Measurements from ENCODE around the gene TRIM29.

Gene TRIM29

DNA sequence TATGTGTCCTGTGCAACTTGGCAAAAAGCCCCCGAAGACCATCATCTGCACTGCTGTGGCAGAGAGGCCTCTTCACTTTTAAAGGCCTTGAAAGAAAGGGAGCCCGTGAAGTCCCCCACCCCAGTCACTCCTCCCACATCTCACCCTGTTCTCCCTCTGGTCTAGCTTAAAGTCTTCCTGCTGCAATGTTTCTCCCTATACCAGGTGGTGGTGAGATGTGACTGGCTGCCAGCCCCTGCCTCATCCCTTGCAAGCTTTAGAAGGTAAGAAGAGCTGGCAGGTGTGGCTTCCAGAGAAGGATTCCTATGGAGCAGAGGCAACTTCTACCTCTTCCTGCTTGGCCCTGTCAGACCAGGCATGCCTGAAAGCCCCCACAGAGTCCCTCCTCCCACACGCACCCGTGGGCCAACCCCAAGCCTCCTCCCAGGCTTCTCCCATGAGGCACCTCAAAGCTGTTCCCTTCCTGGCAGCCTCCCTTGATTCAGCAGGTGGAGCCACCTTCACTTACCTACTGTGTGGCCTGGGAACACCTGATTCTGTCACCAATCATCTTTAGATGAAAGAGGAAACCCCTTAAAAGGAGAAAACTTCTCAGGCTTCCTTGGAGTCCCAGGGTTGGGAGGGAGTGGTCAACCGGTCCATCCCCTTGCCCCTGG lies 4.0 kb upstream of the TRIM29 start:
- TF ChIP-seq, protein P1, sequence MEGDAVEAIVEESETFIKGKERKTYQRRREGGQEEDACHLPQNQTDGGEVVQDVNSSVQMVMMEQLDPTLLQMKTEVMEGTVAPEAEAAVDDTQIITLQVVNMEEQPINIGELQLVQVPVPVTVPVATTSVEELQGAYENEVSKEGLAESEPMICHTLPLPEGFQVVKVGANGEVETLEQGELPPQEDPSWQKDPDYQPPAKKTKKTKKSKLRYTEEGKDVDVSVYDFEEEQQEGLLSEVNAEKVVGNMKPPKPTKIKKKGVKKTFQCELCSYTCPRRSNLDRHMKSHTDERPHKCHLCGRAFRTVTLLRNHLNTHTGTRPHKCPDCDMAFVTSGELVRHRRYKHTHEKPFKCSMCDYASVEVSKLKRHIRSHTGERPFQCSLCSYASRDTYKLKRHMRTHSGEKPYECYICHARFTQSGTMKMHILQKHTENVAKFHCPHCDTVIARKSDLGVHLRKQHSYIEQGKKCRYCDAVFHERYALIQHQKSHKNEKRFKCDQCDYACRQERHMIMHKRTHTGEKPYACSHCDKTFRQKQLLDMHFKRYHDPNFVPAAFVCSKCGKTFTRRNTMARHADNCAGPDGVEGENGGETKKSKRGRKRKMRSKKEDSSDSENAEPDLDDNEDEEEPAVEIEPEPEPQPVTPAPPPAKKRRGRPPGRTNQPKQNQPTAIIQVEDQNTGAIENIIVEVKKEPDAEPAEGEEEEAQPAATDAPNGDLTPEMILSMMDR (conservative IDR thresholded peaks at IDR 0.05), result no peak
- H3K27ac ChIP-seq, result no peak overlapping the region

GRCh38 chr11:120141113-120141767 lies 3.3 kb upstream of the TRIM29 start:
- TF ChIP-seq, protein P1 (conservative IDR thresholded peaks at IDR 0.05), result no peak

GRCh38 chr11:120139316-120140069 lies 1.6 kb upstream of the TRIM29 start:
- TF ChIP-seq, protein P1 (conservative IDR thresholded peaks at IDR 0.05), result no peak
- H3K27ac ChIP-seq, result no peak overlapping the region

More at GRCh38 chr11:120141113-120141767, 3.3 kb upstream of the TRIM29 start:
- H3K27ac ChIP-seq, result no peak overlapping the region

DNA sequence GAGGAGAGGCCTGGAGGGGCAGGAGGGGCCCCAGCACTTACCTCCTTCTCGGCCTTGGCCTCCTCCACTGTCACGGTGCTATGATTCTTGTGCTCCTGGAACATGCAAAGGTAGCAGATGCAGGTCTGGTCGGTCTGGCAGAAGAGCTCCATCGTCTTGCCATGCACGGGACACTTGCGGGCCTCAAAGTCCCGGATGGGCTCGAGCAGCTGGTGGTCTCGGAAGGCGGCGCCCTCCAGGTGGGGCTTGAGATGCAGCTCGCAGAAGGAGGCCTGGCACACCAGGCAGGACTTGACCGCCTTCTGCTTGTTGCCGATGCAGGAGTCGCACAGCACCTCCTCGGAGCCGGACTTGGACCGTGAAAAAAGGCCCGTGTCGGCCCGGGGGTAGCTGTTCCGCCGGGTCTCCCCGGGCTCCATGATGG lies 714 bp downstream of the TRIM29 start:
- H3K27ac ChIP-seq, result no peak overlapping the region
- TF ChIP-seq, protein P1 (conservative IDR thresholded peaks at IDR 0.05), result no peak

DNA sequence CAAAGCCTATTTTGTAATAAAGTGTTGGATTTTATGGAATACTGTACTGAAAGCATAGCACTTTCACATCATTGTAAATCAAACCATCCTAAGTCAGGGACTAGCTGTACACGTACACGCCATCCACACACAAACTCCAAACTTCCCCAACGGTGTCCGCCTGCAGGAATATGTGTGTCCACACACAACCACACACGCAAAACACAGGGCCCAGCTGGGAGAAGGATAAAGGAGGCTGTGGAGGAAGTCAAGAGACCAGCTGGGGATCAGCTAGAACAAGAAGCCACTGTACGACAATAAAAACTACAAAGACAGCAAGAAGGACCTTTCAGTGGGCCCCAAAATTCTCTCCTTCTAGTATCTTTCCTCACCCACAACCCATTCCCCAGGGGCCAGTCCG lies 1.6 kb downstream of the TRIM29 start:
- H3K27ac ChIP-seq, result no peak overlapping the region
- TF ChIP-seq, protein P1 (conservative IDR thresholded peaks at IDR 0.05), result no peak

- TF ChIP-seq, protein P1 (conservative IDR thresholded peaks at IDR 0.05), result no peak
These were observed 2.1 kb downstream of the TRIM29 start for GRCh38 chr11:120135838-120136237.

DNA sequence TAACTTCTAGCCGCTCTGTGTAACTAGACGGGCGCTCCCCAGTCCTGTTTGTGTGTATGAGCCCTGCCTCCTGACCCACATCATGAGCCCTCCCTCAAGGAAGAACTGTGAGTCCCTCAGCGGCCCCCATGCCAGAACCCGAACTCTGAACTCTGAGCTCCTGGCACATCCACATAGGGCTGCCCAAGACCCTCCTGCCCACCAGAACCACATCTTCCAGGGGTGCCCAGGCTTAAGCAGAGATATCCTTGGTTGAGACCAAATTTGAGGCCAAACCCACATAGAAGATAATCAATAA lies 3.0 kb downstream of the TRIM29 start:
- no peak overlapping the region for H3K27ac ChIP-seq
- TF ChIP-seq, protein P1 (conservative IDR thresholded peaks at IDR 0.05), result no peak

More at GRCh38 chr11:120135838-120136237, 2.1 kb downstream of the TRIM29 start:
- no peak overlapping the region for H3K27ac ChIP-seq

Data from VCaP (cell line).